GM12878 (cell line): ENCODE results near the gene AP1S1. TPM values are rescaled to one million over a fixed set of nuclear protein-coding genes. Genes with fewer than 3 reads are reported as not detected.

ENCODE experiments used
- ATAC-seq: fragments of 200-7000 bp; cut with Tn5 transposase; 3 replicates; pipeline ENCODE4 v1.9.1; 2020; ENCODE audit warnings: mild to moderate bottlenecking, moderate library complexity
- BruUV-seq: library from RNA; stranded (reverse); fragments of 400-500 nt; replicated peaks from 2 replicates; lab custom pipeline; 2021; lab: Mats Ljungman, UMichigan
- CTCF ChIA-PET: fragments of 300-600 bp; sonication (Branson Sonifier 250); formaldehyde crosslinking; extraction: SDS; loops from one replicate; lab custom pipeline; 2021; ENCODE audit warnings: inconsistent platforms; lab: Yijun Ruan, JAX
- POLR2A ChIA-PET: fragments of 350-600 bp; formaldehyde crosslinking; extraction: SDS; loops from one replicate; lab custom pipeline; 2021; ENCODE audit warnings: inconsistent platforms; lab: Charles Lee
- RAD21 ChIA-PET: fragments of 300-600 bp; sonication (Branson Sonifier 250); formaldehyde crosslinking; loops from one replicate; lab custom pipeline; 2023; ENCODE audit warnings: antibody characterized with exemption; ENCODE audit not compliant: unreplicated experiment; lab: Charles Lee
- SMC1A ChIA-PET: fragments of 300-600 bp; sonication (Branson Sonifier 250); formaldehyde crosslinking; loops from one replicate; lab custom pipeline; 2023; ENCODE audit not compliant: unreplicated experiment, uncharacterized antibody; lab: Charles Lee
- DNase-seq: peaks from one replicate; pipeline ENCODE4 v3.0.0-alpha.2; 2011; ENCODE audit warnings: low read depth, low spot score
- FAIRE-seq: peaks from 3 replicates; lab custom pipeline; 2011; peaks lifted over from hg19 to GRCh38; lab: Jason Lieb, UNC
- H2AFZ ChIP-seq: 2 replicates; pipeline ENCODE4 v1.6.0; 2011; ENCODE audit warnings: low read depth, low read length, control low read depth; ENCODE audit not compliant: control insufficient read depth
- H3K27ac ChIP-seq: 2 replicates; pipeline ENCODE4 v1.5.1; 2011; ENCODE audit warnings: control low read depth; ENCODE audit not compliant: control insufficient read depth, insufficient read depth
- H3K27me3 ChIP-seq, 2 experiments: replicated peaks in 1 of 2; 2 replicates each; pipeline versions ENCODE4 v1.6.0 to v1.6.1; 2011; ENCODE audit warnings: low read length in 1 of 2; ENCODE audit not compliant: control insufficient read depth in 2 of 2, insufficient read depth in 2 of 2
- H3K36me3 ChIP-seq, 2 experiments: 2 replicates each; pipeline ENCODE4 v1.5.1; 2011; ENCODE audit warnings: low read length in 1 of 2; ENCODE audit not compliant: control insufficient read depth in 2 of 2, insufficient read depth in 2 of 2
- H3K4me1 ChIP-seq: 2 replicates; pipeline ENCODE4 v1.6.1; 2011; ENCODE audit warnings: mild to moderate bottlenecking, low read length, moderate library complexity, mixed read lengths; ENCODE audit not compliant: control insufficient read depth, insufficient read depth
- H3K4me2 ChIP-seq: 2 replicates; pipeline ENCODE4 v1.6.0; 2011; ENCODE audit warnings: control low read depth; ENCODE audit not compliant: control insufficient read depth, insufficient read depth
- H3K4me3 ChIP-seq: fragments of 200-600 bp; sonication (generic); 2 replicates; pipeline ENCODE4 v1.5.1; 2016
- H3K79me2 ChIP-seq: 2 replicates; pipeline ENCODE4 v1.6.0; 2011; ENCODE audit warnings: low read length; ENCODE audit not compliant: control insufficient read depth, insufficient read depth
- H3K9ac ChIP-seq: 2 replicates; pipeline ENCODE4 v1.8.0; 2011; ENCODE audit warnings: low read length, control low read depth, mixed read lengths; ENCODE audit not compliant: control insufficient read depth, insufficient read depth
- H3K9me3 ChIP-seq: replicated peaks from 3 replicates; pipeline ENCODE4 v1.5.1; 2011; ENCODE audit warnings: mild to moderate bottlenecking, low read length; ENCODE audit not compliant: control insufficient read depth, insufficient read depth
- H4K20me1 ChIP-seq: 2 replicates; pipeline ENCODE4 v1.6.0; 2011; ENCODE audit not compliant: control insufficient read depth, insufficient read depth
- ETV6 ChIP-seq, 2 experiments: fragments of 450-650 bp in 1 of 2; IDR thresholded peaks in 1 of 2; conservative IDR thresholded peaks in 1 of 2; 2 replicates each; pipeline ENCODE4 v1.6.1; 2014; ENCODE audit warnings: antibody characterized with exemption in 1 of 2, borderline replicate concordance in 1 of 2, low read depth in 1 of 2, mild to moderate bottlenecking in 1 of 2, moderate library complexity in 1 of 2
- HDAC2 ChIP-seq: fragments of 200-600 bp; sonication (generic); IDR thresholded peaks from 2 replicates; pipeline ENCODE4 v1.6.1; 2017
- MEF2A ChIP-seq: IDR thresholded peaks from 2 replicates; pipeline ENCODE4 v1.6.1; 2011; ENCODE audit warnings: low read depth, mild to moderate bottlenecking, low read length, moderate library complexity; ENCODE audit not compliant: insufficient read depth
- NBN ChIP-seq: fragments of 450-650 bp; IDR thresholded peaks from 2 replicates; pipeline ENCODE4 v1.6.1; 2016
- RUNX3 ChIP-seq: IDR thresholded peaks from 2 replicates; pipeline ENCODE4 v1.6.1; 2012; ENCODE audit warnings: low read length, inconsistent platforms
- SP1 ChIP-seq: IDR thresholded peaks from one replicate; pipeline ENCODE4 v1.6.1; 2011; ENCODE audit warnings: low read depth, low read length
- SPI1 ChIP-seq: IDR thresholded peaks from 2 replicates; pipeline ENCODE4 v1.6.1; 2011; ENCODE audit warnings: low read depth, mild to moderate bottlenecking, low read length, moderate library complexity, borderline replicate concordance; ENCODE audit not compliant: insufficient read depth
- SRF ChIP-seq, 2 experiments: IDR thresholded peaks; 2 replicates each; pipeline ENCODE4 v1.6.1; 2011; ENCODE audit warnings: low read depth in 2 of 2, low read length in 2 of 2, mild to moderate bottlenecking in 1 of 2, moderate library complexity in 1 of 2
- ZZZ3 ChIP-seq: IDR thresholded peaks from 2 replicates; pipeline ENCODE4 v1.6.1; 2011; ENCODE audit warnings: low read depth; ENCODE audit not compliant: control insufficient read depth, insufficient read length
- WGBS: methylation state at CpG from one replicate; pipeline ENCODE4 v1.1.6; 2016; ENCODE audit warnings: low lambda C conversion rate; ENCODE audit not compliant: insufficient replicate concordance, insufficient coverage; ENCODE audit errors: missing lambda C conversion rate; 5-methylcytosine and 5-hydroxymethylcytosine counted together
- in situ Hi-C: fragments of 300-500 bp; cut with MboI; formaldehyde crosslinking; loops from 9 replicates; pipeline ENCODE4 v1.14.3; 2018; ENCODE audit warnings: mixed read lengths
- intact Hi-C: fragments of 100-400 bp; cut with micrococcal nuclease; formaldehyde crosslinking; loops from one replicate; pipeline ENCODE4 v1.14.2; 2022; ENCODE audit not compliant: unreplicated experiment
- polyA plus RNA-seq, 11 experiments: library from polyadenylated mRNA; depleted of rRNA in 4 of 11; unstranded in 6 of 11; stranded (reverse) in 5 of 11; fragments of >200 nt; fragmentation: Nextera tagmentation in 4 of 11; fragmentation: Illumina TruSeq in 1 of 11; extraction: Ambion mirVana in 4 of 11; extraction: Trizol in 1 of 11; gene quantifications; 1 replicate in 1 of 11; 2 replicates in 10 of 11; pipeline versions ENCODE4 v1.2.1 to v1.2.3, GENCODE V29; 2011 to 2016; ENCODE audit warnings: inconsistent platforms in 2 of 11, missing spikeins in 2 of 11, low read depth in 1 of 11
- total RNA-seq, 4 experiments: library from RNA; depleted of rRNA in 3 of 4; stranded (reverse); fragments of >200 nt in 3 of 4; fragmentation: Illumina TruSeq in 1 of 4; extraction: Trizol in 1 of 4; gene quantifications; 2 replicates each; pipeline versions ENCODE4 v1.2.1 to v1.2.3, GENCODE V29; 2013 to 2021

AP1S1 gene
- total and polyA plus RNA-seq, 10 of the 15 experiments (the other 5 are each of a cell fraction or from before 2014, with no cell fraction given), result 2.5 to 121 (median 54.9) TPM

DNA sequence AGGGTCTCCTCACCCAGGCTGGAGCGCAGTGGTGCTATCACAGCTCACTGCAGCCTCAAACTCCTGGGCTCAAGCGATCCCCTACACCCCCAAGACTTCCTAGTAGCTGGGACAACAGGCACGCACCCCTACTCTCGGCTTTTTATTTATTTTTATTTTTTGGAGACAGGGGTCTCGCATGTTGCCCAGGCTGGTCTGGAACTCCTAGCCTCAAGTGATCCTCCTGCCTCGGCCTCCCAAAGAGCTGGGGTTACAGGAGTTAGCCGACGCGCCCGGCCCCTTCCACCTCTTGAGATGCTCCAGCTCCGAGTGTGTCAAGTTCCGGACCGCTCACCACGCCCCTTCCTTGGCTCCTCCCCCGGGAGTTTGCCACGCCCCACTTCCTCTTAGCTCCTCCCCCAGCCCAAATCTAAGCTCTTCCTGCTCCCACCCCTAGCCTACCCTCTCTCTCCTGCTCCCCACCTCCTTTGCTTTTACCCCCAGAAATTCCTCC lies 19.5 kb downstream of the AP1S1 start:
- POLR2A ChIA-PET, result interaction anchor here (0.6 to 1.0 kb wide), 3 partner anchors 9 to 29 kb away, joined by 3 to 4 read pairs (median 3); partner anchors contain the start of gene VGF
- Histone ChIP-seq H3K79me2 (no peaks in the 10 kb centered on the region), H3K4me3 (0 out of 2 replicates have a peak overlapping the region, but pooled peaks have one; percentile 23), H3K4me1 (peaks cover 7% of the 10 kb centered on the region; the same call in 1 of the 2 replicates), H4K20me1 (no peaks in the 10 kb centered on the region), H3K4me2 (peak overlapping the region; percentile 59; the same call in 1 of the 2 replicates), H3K36me3 (no peaks in the 10 kb centered on the region), H3K27me3 (peaks cover 27 to 36% of the 10 kb centered on the region in 2 experiments), H3K27ac (no peak overlapping the region), H3K9ac (no peak overlapping the region), H3K9me3 (no peaks in the 10 kb centered on the region; the same call in 2 of the 3 replicates), H2AFZ (peak overlapping the region; percentile 72)
- DNase-seq (no peak), FAIRE-seq (peak; percentile 74), ATAC-seq (peak; percentile 90)
- CTCF ChIA-PET, result interaction anchor here (0.9 to 2.8 kb wide), 9 partner anchors 8 to 367 kb away, joined by 3 to 35 read pairs (median 5); partner anchors contain the start of genes VGF and ZNHIT1
- RAD21 ChIA-PET, result interaction anchor here (0.9 to 2.4 kb wide), 7 partner anchors 8 to 109 kb away, joined by 3 to 15 read pairs (median 3); partner anchors contain the start of gene VGF
- TF ChIP-seq SP1, result peak; percentile 39
- TF ChIP-seq ETV6 (conservative IDR thresholded peaks at IDR 0.05 in 1 of 2, IDR thresholded peaks at IDR 0.05 in 1 of 2; ENCODE audit: borderline replicate concordance in 1 of 2, low read depth in 1 of 2), result no peak
- no peak for TF ChIP-seq ZZZ3
- no peak for TF ChIP-seq RUNX3
- TF ChIP-seq NBN, result 0 out of 2 replicates have a peak, but pooled peaks have one; percentile 22
- no peak for TF ChIP-seq MEF2A
- peak; percentile 81 for TF ChIP-seq SPI1
- no peak for TF ChIP-seq HDAC2
- TF ChIP-seq SRF (IDR thresholded peaks at IDR 0.05; ENCODE audit: low read depth in 2 of 2, low read length in 2 of 2), result peak; percentile 24 to 73; a peak in 1 of 4 replicates
- no TSS peak for BruUV-seq
- SMC1A ChIA-PET, result interaction anchor here (0.6 to 1.8 kb wide), 9 partner anchors 9 to 148 kb away, joined by 3 to 7 read pairs (median 3); partner anchors contain the start of genes IFT22, PLOD3 and ZNHIT1
- in situ Hi-C loops, result no loop called here
- 1% methylated on average over 16 of the region's 16 CpGs for WGBS
- intact Hi-C loops, result no loop called here
